CD4-positive, alpha-beta T cell treated with Interferon gamma for 1 hour (primary cell): ENCODE data around the gene APMAP.
"Not testable (repeated sequence)": the region's sequence is repeated elsewhere in the genome, so short reads cannot be mapped to it uniquely, and the experiment has no call there.

Experiments used
- DNase-seq: peaks from one replicate; pipeline ENCODE4 v3.0.0-alpha.2; 2020

The APMAP gene

DNA sequence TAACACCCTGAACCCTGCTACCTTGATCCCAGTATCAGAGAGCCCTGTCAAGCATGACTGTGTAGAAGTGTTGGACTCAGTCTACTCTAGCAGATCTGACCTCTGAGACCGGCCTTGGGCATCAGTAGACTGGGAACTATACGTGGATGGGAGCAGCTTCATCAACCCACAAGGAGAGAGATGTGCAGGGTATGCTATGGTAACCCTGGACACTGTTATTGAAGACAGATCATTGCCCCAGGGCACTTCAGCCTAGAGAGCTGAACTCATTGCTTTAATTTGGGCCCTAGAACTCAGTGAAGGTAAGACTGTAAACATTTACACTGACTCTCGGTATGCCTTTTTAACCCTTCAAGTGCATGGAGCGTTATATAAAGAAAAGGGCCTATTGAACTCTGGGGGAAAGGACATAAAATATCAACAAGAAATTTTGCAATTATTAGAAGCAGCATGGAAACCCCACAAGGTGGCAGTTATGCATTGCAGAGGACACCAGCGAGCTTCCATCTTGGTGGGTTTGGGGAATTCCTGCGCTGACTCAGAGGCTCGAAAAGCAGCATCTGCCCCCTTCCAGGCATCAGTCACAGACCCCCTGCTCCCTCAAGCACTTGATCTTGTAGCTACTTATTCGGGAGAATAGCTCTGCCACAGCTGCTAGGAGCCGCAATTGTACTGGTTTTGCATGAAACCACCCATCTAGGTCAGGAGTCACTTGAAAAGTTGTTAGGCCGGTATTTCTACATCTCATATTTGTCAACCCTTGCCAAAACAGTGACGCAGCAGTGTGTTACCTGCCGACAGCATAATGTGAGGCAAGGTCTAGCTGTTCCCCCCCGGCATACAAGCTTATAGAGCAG, 62.5 kb downstream of the APMAP start:
- not testable (repeated sequence) for DNase-seq

DNA sequence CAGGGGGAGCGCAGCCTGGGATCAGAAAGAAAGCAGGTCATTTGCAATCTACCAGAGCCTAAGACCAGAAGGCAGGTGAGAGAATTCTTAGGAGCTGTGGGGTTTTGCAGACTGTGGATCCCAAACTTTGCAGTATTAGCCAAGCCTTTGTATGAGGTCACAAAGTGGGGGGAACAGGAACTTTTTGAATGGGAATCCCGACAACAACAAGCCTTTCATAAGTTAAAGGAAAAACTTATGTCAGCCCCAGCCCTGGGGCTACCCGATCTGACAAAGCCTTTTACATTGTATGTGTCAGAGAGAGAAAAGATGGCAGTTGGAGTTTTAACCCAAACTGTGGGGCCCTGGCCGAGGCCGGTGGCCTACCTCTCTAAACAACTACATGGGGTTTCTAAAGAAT, 63.3 kb downstream of the APMAP start:
- DNase-seq: not testable (repeated sequence)

DNA sequence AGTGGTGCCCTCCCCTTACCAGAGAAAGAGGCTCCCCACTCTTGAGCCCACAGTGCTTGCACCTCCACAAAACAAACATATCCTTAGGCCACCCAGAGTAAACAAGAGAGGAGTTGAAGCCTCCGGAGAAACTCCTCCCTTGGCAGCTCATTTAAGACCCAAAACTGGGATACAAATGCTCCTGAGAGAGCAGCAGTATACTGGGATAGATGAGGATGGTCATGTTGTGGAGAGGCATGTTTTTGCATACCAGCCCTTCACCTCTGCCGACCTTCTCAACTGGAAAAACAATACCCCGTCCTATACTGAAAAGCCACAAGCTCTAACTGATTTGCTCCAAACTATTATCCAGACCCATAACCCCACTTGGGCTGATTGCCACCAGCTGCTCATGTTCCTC, 71.8 kb downstream of the APMAP start:
- not testable (repeated sequence) for DNase-seq

DNA sequence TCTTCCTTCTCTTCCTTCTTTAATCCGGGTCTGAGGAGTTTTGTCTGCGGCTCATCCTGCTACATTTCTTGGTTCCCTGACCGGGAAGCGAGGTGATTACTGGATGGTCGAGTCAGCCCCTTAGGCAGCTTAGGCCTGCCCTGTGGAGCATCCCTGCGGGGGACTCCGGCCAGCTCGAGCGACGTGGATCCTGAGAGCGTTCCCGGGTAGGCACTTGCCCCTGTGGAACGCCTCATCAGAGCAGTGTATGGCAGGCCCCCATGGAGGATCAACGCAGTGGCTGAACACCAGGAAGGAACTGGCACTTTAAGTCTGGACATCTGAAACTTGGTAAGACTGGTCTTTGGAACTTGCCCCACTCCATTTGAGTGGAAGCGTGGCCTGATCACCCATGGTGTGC, 72.9 kb downstream of the APMAP start:
- not testable (repeated sequence) for DNase-seq

DNA sequence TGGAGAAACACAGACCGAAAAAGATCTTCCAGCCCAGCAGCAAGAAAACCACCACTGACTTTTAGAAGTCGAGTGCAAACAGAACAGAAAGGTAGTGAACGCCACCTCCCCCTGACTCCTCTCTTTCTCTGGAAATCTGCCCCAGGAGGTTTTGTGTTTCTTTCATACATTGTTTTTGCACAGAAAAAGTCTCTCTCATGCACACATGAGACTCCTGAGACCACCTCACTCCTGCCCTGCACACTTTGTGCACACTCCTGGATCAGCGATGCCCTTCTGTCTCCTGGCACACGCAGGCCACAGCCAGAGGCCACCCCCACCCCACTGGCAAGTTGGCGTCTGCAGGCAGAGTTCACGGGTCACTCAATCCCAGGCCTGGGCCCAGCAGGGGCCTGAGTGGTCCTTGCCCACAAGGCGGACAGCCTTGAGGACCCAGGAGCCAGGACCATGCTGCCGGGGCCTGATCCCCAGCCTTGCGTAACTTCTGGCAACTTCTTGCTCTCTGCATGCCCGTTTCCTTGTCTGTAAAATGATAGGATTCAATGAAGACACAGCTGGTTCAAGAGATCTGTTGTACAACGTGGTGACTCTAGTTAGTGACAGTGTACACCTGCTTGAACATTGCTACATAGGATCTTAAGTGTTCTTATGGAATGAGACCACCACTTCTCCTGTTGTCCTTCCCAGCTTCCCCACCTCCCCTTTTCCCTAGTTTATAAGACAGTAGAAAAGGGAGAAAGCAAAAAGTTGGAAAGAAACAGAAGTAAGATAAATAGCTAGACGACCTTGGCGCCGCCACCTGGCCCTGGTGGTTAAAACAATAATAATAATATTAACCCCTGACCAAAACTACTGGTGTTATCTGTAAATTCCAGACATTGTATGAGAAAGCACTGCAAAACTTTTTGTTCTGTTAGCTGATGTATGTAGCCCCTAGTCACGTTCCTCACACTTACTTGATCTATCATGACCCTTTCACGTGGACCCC, 73.7 kb downstream of the APMAP start:
- DNase-seq: no peak

DNA sequence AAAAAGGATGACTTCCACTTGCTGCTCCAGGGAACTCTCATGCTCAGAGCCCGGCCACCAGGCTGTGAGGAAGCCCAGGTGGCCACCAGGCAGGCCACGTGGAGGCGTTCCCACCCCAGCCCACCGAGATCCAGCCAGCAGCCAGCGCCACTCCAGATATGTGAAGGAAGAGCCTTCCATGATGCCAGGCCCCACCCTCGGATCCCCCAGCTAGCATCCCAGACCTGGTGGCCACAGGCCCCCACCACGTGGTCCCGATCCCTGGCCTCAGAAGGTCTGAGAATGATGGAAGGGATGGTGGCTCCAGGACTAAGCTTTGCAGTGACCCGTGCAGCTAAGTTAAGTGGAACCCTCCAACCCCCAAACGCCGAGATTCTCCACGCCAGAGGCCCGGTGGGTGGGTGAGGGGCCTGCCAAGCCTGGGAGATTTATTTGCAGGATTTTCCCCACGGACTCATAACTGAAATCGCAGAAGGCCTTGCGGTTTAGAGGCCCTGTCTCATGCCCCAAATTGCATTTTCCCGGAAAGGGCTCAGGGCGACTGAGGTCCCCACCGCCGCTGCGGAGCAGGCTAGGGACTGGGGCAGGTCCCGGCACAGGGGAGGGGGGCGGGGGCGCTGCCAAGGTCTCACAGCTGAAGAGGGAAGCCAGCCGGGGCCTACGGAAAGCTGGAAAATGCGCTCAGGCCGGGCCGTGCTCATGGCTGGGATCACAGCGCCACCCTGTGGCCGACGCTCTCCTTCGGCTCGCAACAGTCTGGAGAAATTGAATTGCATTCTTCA, 74.6 kb downstream of the APMAP start:
- peak; percentile 17 for DNase-seq

DNA sequence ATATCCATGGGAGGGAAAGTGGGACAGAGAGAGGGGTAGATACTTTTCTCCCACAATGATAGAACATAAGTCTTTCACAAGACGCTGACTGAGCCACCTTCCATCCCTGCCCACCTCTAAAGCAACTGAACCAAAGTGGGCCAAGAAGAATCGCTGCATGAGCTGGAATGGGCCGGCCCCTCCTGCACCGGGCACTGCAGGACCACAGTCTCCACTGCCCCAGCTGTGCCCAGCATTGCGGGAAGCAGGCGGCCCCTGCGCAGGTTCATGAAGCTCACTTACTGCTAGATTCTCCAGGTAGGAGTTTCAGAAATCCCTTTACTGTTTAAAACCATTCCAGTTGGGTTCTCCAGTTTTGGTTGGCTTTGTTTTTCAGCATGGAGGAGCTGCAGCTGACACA, 75.5 kb downstream of the APMAP start:
- no peak for DNase-seq

DNA sequence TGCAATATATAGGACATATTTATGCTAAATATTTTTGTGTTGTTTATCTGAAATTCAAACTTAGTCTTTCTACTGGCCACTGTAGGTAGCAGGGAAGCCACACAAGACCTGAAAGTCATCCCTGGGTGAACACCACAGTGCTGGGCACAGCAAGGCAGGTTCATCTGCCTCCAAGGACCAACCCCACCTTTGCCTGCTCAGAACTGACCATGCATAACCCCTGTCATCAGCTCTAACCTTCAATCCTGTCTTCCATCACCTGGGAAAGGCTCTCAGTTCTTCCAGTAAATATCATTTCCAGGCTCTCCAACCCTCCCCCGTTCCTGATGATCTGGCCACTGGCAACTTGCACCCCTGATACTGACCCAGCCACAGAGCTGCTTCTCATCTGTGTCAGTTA, 76.1 kb downstream of the APMAP start:
- no peak for DNase-seq

DNA sequence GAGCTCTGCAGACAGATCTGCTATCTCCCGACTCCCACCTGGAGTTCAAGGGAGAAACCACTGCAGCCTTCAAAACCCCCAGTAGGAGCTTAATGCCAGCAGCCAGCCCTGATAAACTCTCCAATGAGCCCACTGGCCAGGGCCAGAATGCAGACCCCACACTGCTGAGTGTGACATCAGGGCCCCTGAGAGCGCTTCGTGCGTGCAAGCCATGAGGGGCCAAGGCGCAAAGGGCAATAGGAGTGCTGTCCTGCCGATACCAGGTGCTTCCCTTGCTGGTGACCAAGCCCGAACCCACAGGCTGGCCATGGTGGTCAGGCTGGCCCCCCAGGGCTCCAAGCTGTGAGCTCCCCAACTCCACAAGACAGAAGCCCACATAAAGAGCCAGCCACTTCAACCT, 76.7 kb downstream of the APMAP start:
- no peak for DNase-seq

DNA sequence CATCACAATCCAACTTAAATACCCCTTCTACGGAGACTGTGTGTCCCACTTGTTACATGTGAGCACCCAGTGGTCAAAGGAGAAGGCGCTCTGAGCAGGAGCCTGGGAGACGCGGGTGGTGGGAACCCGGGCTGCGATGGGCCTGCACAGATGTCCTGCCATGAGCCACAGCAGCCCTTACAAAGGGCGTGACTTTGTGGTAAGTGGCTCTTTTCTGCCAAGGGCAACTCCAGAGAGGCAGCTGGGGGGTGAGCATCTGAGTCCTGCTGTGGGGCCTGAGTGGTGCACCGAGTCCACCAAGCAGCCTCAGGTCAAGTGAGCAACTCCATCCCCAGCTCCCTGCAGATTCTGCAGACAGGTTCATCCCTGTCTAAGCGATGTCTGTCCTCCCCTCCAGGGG, 77.1 kb downstream of the APMAP start:
- DNase-seq: no peak

DNA sequence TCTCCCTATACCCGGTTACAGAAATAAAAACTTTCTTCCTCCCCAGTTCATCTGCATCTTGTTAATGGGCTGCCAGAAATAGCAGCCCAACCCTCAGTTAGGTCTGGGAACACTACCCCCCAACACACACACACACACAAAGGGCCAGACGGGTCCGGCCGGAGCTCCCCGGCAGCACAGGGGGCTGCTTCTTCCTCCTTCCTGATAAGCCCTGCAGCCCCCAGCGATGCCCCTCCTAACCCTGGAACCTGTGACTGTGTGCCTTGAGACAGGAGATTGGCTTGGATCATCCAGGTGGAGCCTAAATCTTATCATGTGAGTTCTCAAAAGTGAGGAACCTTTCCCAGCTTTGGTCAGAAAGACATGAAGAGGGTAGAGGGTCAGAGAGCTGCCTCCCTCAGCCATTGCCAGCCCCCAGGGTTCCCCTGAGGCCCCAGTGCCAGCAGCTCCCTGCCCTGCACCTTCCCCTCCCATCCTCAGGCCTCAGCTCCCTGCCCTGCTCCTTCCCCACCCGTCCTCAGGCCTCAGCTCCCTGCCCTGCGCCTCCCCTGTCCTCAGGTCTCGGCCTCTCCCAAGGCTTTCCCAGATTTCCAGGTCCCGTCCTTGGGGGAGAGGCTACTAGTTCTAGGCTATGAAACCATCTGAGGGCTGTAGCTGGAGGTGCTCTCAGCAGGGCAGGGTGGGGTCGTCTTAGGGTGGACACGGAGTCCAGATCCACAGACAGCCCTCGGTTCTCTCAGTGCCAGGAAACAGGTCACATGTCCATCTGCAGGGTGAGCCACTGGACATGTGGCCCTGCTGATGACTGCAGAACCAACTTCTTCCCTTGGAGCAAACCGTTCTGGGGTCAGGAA, 77.9 kb downstream of the APMAP start:
- no peak for DNase-seq

DNA sequence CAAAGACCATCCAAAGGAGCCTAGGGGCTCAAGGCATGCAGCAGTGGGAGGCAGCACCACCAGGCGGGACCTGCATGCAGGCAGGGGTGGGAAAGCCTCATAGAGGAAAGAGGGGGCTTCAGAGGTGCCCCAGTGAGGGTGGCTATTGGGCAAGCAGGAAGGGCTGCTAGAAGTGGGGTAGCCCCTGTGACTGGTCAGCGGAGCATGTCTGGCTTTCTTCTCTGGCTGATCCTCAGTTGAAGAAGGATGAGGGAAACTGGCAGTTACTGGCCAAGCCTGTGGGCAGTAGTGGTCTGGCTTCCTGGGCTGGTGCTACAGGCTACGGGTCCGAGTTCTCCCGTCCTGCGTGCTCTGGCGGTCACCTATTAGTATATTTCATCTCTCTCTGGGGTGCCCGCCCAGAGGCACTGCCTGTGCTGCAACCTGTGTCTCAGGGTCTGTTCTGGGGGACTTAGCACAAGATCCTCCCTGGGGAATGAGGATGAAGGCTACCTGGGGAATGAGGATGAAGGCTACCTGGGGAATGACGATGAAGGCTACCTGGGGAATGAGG, 79.4 kb downstream of the APMAP start:
- DNase-seq: no peak
